CD4-positive, alpha-beta T cell (primary cell): ENCODE measurements around the gene SPATS2L. TPM values are rescaled to one million over a fixed set of nuclear protein-coding genes. Genes with fewer than 3 reads are reported as not detected.

Experiments used
- ATAC-seq: fragments of 200-7000 bp; cut with Tn5 transposase; one replicate; pipeline ENCODE4 v1.10.0; 2022; ENCODE audit warnings: mild to moderate bottlenecking; ENCODE audit not compliant: poor library complexity
- CTCF ChIA-PET: fragments of 350-600 bp; sonication (Branson Sonifier 250); formaldehyde crosslinking; loops from one replicate; lab custom pipeline; 2021; ENCODE audit warnings: antibody characterized with exemption, inconsistent platforms; lab: Charles Lee
- POLR2A ChIA-PET: fragments of 350-600 bp; sonication (Branson Sonifier 250); formaldehyde crosslinking; loops from one replicate; lab custom pipeline; 2021; ENCODE audit warnings: antibody characterized with exemption, inconsistent platforms; lab: Charles Lee
- DNase-seq, 14 experiments: peaks; one replicate each; pipeline ENCODE4 v3.0.0-alpha.2; 2013 to 2020; ENCODE audit warnings: mixed read lengths in 2 of 14
- H3K27ac ChIP-seq, 2 donors: one replicate each; pipeline versions ENCODE4 v1.5.1 to v1.7.0; 2013; ENCODE audit warnings: low read length in 2 of 2, low read depth in 1 of 2, mild to moderate bottlenecking in 1 of 2
- H3K27me3 ChIP-seq, 2 experiments: 1 replicate in 1 of 2; 2 replicates in 1 of 2; pipeline versions ENCODE4 v1.6.1 to v1.7.0; 2013; ENCODE audit warnings: low read length in 2 of 2, control low read depth in 1 of 2, mild to moderate bottlenecking in 1 of 2, moderate library complexity in 1 of 2; ENCODE audit not compliant: insufficient read depth in 2 of 2, control insufficient read depth in 1 of 2
- H3K36me3 ChIP-seq: one replicate; pipeline ENCODE4 v1.6.1; 2013; ENCODE audit warnings: low read length, control low read depth; ENCODE audit not compliant: insufficient read depth
- H3K4me1 ChIP-seq: one replicate; pipeline ENCODE4 v1.6.1; 2013; ENCODE audit warnings: low read length, control low read depth; ENCODE audit not compliant: insufficient read depth
- H3K4me3 ChIP-seq: one replicate; pipeline ENCODE4 v1.5.1; 2013; ENCODE audit warnings: mild to moderate bottlenecking, low read length, moderate library complexity
- H3K9me3 ChIP-seq, 2 experiments: 1 replicate in 1 of 2; 2 replicates in 1 of 2; pipeline versions ENCODE4 v1.6.1 to v1.7.0; 2013; ENCODE audit warnings: low read length in 2 of 2, mild to moderate bottlenecking in 2 of 2, control low read depth in 1 of 2, moderate library complexity in 1 of 2; ENCODE audit not compliant: control insufficient read depth in 1 of 2, insufficient read depth in 1 of 2
- H3K27ac Mint-ChIP-seq: one replicate; pipeline ENCODE4 v1.8.0; 2020; ENCODE audit warnings: mixed read lengths
- H3K27me3 Mint-ChIP-seq: one replicate; pipeline ENCODE4 v1.8.0; 2021; ENCODE audit warnings: mixed read lengths
- H3K36me3 Mint-ChIP-seq: one replicate; pipeline ENCODE4 v1.8.0; 2021; ENCODE audit warnings: low read depth, mixed read lengths
- H3K4me1 Mint-ChIP-seq: one replicate; pipeline ENCODE4 v1.8.0; 2021; ENCODE audit warnings: low read depth, mixed read lengths
- H3K4me3 Mint-ChIP-seq: one replicate; pipeline ENCODE4 v1.8.0; 2020; ENCODE audit warnings: mild to moderate bottlenecking, mixed read lengths
- H3K9me3 Mint-ChIP-seq: one replicate; pipeline ENCODE4 v1.8.0; 2020; ENCODE audit warnings: mixed read lengths
- CTCF ChIP-seq: fragments of 200-600 bp; IDR thresholded peaks from one replicate; pipeline ENCODE4 v1.8.0; 2022; ENCODE audit warnings: antibody characterized with exemption, mild to moderate bottlenecking
- intact Hi-C, 2 experiments: fragments of 100-400 bp; cut with DNase I in 1 of 2; cut with micrococcal nuclease in 1 of 2; formaldehyde crosslinking; loops; one replicate each; pipeline versions ENCODE4 v1.15.1 to v1.9.0; 2023 to 2025; cut with DNase I, micrococcal nuclease
- total RNA-seq, 174 experiments: library from RNA in 2 of 174; stranded (reverse) in 2 of 174; gene quantifications; one replicate each; pipeline ENCODE4 v1.2.3 and lab custom pipeline; 2021 to 2026

Gene SPATS2L
- total RNA-seq, 2 experiments from 2014 or later, result 4.0 to 4.4 TPM

DNA sequence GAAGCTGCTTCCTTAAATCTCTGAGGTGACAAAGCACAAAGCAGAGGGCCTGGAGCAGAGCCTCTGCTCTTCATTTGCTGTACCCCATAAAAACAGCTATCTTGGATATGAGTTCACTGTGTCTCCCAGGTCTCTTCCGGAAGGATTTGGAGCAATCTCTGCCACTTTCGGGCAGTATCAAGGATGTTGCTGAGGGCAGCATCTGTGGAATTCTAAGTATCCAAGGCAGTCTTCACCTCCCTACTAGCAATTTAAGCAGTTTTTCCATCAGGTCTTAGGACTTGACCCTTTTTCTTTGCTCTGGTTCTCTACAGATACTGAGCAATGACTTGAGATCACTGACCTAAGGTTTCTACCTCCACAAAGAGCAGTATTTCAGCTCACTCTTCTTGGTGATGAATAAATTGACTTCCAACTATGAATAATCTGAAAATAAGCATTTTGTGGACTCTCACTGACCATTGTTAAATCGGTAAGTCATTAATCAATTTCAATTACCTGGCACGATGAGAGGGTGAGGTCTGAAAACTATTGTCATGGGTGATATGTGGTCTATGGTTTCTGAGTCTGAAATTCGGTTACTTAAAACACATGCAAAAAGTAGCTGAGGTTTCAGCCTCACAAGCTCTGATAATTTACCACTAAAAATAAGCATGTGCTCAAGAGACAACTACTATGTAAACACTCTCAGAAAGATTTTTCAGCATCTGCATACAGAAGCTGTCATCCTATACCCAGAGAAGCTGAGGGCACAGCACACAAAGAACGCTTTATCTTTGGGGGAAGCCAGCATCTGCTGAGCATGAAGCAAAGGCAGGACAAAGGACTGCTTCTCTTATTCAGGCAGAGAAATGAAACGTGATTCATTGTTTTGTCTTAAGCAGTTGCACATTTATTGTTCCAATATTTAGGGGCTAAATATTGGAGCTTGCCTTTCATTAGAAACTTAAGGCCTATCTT, 32.1 kb upstream of the SPATS2L start:
- ATAC-seq (no peak), DNase-seq (no peak)
- H3K4me1 Mint-ChIP-seq, result no peaks in the 10 kb centered on the region
- H3K36me3 Mint-ChIP-seq, result no peaks in the 10 kb centered on the region
- H3K4me3 Mint-ChIP-seq, result no peak overlapping the region
- Histone ChIP-seq H3K9me3 (no peaks in the 10 kb centered on the region), H3K4me3 (no peak overlapping the region), H3K4me1 (no peaks in the 10 kb centered on the region), H3K27ac (no peak overlapping the region), H3K36me3 (no peaks in the 10 kb centered on the region), H3K27me3 (peaks cover 0 to 6% of the 10 kb centered on the region in 2 experiments)
- H3K27ac Mint-ChIP-seq, result no peak overlapping the region
- intact Hi-C loops, result no loop called here
- ChIA-PET POLR2A (interaction anchor here (0.6 kb wide), 1 partner anchor 284 kb away, joined by 3 read pairs; no protein-coding TSS in a partner anchor), CTCF (no interaction called here)
- peaks cover 9% of the 10 kb centered on the region for H3K27me3 Mint-ChIP-seq
- TF ChIP-seq CTCF, result no peak
- H3K9me3 Mint-ChIP-seq, result no peaks in the 10 kb centered on the region

- Mint-ChIP-seq H3K27ac (no peak overlapping the region), H3K4me1 (no peaks in the 10 kb centered on the region), H3K27me3 (peaks cover 9% of the 10 kb centered on the region), H3K36me3 (no peaks in the 10 kb centered on the region), H3K9me3 (no peaks in the 10 kb centered on the region), H3K4me3 (no peak overlapping the region)
- intact Hi-C loops, result no loop called here
- ATAC-seq (no peak), DNase-seq (no peak)
- CTCF ChIA-PET, result no interaction called here
- Histone ChIP-seq H3K4me3 (no peak overlapping the region), H3K9me3 (no peaks in the 10 kb centered on the region), H3K27me3 (peaks cover 0 to 6% of the 10 kb centered on the region in 2 experiments), H3K27ac (no peak overlapping the region), H3K4me1 (no peaks in the 10 kb centered on the region), H3K36me3 (no peaks in the 10 kb centered on the region)
- POLR2A ChIA-PET, result no interaction called here
- TF ChIP-seq CTCF, result no peak
Observed at GRCh38 chr2:200275295-200276013, 31.0 kb upstream of the SPATS2L start.

DNA sequence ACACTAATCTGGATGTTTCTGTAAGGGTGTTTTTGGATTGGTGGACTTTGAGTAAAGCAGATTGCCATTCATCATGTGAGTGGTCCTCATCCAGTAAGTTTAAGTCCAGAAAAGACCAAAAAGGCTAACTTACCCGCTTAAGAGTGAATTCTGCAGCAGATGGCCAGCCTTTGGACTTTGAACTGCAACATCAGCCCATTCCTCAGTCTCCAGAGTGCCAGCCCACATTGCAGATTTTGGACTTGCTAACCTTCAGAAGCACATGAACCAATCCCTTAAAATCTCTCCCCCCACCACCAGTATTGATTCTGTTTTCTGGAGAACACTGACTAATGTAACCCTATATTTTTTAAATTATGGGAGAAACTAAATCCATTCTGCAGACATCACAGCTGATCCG, 30.0 kb upstream of the SPATS2L start:
- ATAC-seq, result no peak
- H3K4me1 Mint-ChIP-seq, result no peaks in the 10 kb centered on the region
- H3K27ac Mint-ChIP-seq, result no peak overlapping the region
- ChIA-PET POLR2A (no interaction called here), CTCF (no interaction called here)
- no peaks in the 10 kb centered on the region for H3K4me1 ChIP-seq
- peaks cover 9% of the 10 kb centered on the region for H3K27me3 Mint-ChIP-seq
- H3K9me3 Mint-ChIP-seq, result no peaks in the 10 kb centered on the region
- DNase-seq, result no peak
- no peak overlapping the region for H3K27ac ChIP-seq
- H3K27me3 ChIP-seq, result peaks cover 0 to 6% of the 10 kb centered on the region in 2 experiments
- no peaks in the 10 kb centered on the region for H3K36me3 ChIP-seq
- intact Hi-C loops, result no loop called here
- no peak overlapping the region for H3K4me3 ChIP-seq
- H3K4me3 Mint-ChIP-seq, result no peak overlapping the region
- H3K36me3 Mint-ChIP-seq, result no peaks in the 10 kb centered on the region
- TF ChIP-seq CTCF, result no peak
- no peaks in the 10 kb centered on the region for H3K9me3 ChIP-seq
